Measurements from ENCODE around the gene NANOGP8.
"Not testable (repeated sequence)": the region's sequence is repeated elsewhere in the genome, so short reads cannot be mapped to it uniquely, and the experiment has no call there.

The NANOGP8 gene

GRCh38 chr15:35085176-35085919, at the start of gene NANOGP8:
NANOGP8 (minus strand) TSS chr15:35085295; CDS start chr15:35085110, 185 bp downstream.
- DNase-seq (ENCODE audit: low read depth in 1 of 2, low spot score in 1 of 2); in situ Hi-C loops (cut with HindIII; ENCODE audit: low pct_unique_long_range_greater_than_20kb, low sequenced_read_pairs): not testable (repeated sequence)

GRCh38 chr15:35134299-35134698, 49.2 kb upstream of the NANOGP8 start:
- TF ChIP-seq JUND (IDR thresholded peaks at IDR 0.05; ENCODE audit: low read depth), result no peak
- DNase-seq (ENCODE audit: low read depth in 1 of 2, low spot score in 1 of 2), result no peak
- in situ Hi-C loops (cut with HindIII; ENCODE audit: low pct_unique_long_range_greater_than_20kb, low sequenced_read_pairs), result no loop called here

- in situ Hi-C loops (cut with HindIII; ENCODE audit: low pct_unique_long_range_greater_than_20kb, low sequenced_read_pairs), result no loop called here
- no peak for TF ChIP-seq JUND (IDR thresholded peaks at IDR 0.05; ENCODE audit: low read depth)
- DNase-seq (ENCODE audit: low read depth in 1 of 2, low spot score in 1 of 2), result no peak
Measured at GRCh38 chr15:35130245-35130644, 45.1 kb upstream of the NANOGP8 start.

GRCh38 chr15:35129361-35129760, 44.3 kb upstream of the NANOGP8 start:
- TF ChIP-seq JUND (IDR thresholded peaks at IDR 0.05; ENCODE audit: low read depth), result no peak
- DNase-seq (ENCODE audit: low read depth in 1 of 2, low spot score in 1 of 2), result no peak
- in situ Hi-C loops (cut with HindIII; ENCODE audit: low pct_unique_long_range_greater_than_20kb, low sequenced_read_pairs), result no loop called here

- TF ChIP-seq JUND (IDR thresholded peaks at IDR 0.05; ENCODE audit: low read depth), result no peak
- in situ Hi-C loops (cut with HindIII; ENCODE audit: low pct_unique_long_range_greater_than_20kb, low sequenced_read_pairs), result no loop called here
- no peak for DNase-seq (ENCODE audit: low read depth in 1 of 2, low spot score in 1 of 2)
Measured at GRCh38 chr15:35127717-35128116, 42.6 kb upstream of the NANOGP8 start.

DNA sequence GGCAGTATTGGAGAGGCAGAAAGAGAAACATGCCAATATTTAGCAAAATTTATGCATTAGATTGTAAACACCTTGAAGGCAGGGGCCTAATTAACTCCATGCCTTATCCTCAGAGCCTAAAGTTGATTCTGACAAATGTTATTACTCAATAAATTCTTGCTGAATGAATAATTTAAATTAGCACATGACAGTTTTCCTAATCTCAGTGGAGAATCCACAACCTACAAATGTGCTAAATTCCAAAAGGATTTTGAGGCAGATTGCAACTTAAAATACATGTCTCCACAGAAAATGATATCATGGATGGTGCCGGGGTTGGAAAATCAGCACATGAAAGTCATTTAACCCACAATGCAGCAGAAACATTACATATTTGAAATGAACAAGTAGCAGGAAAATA, 41.1 kb upstream of the NANOGP8 start:
- no peak for DNase-seq (ENCODE audit: low read depth in 1 of 2, low spot score in 1 of 2)
- TF ChIP-seq JUND (IDR thresholded peaks at IDR 0.05; ENCODE audit: low read depth), result no peak
- in situ Hi-C loops (cut with HindIII; ENCODE audit: low pct_unique_long_range_greater_than_20kb, low sequenced_read_pairs), result no loop called here

DNA sequence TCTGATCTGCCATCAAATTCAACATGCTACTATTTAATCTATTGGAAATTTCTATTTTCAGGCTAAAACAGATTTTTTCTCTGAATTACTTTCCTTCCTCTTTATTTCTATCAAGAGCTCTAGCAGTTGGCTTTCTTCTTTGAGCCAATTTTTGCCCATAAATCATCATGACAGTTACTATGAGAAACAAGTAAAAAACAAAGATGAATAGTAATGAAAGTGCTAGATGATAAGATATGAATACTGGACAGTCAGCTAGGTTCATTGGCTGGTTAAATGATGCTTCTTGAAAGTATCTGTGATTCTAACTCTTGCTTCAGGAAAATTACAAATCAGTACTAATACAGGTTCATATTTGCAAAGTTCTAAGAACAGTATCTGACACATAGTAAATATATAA, 38.6 kb upstream of the NANOGP8 start:
- no peak for TF ChIP-seq JUND (IDR thresholded peaks at IDR 0.05; ENCODE audit: low read depth)
- in situ Hi-C loops (cut with HindIII; ENCODE audit: low pct_unique_long_range_greater_than_20kb, low sequenced_read_pairs), result no loop called here
- no peak for DNase-seq (ENCODE audit: low read depth in 1 of 2, low spot score in 1 of 2)

DNA sequence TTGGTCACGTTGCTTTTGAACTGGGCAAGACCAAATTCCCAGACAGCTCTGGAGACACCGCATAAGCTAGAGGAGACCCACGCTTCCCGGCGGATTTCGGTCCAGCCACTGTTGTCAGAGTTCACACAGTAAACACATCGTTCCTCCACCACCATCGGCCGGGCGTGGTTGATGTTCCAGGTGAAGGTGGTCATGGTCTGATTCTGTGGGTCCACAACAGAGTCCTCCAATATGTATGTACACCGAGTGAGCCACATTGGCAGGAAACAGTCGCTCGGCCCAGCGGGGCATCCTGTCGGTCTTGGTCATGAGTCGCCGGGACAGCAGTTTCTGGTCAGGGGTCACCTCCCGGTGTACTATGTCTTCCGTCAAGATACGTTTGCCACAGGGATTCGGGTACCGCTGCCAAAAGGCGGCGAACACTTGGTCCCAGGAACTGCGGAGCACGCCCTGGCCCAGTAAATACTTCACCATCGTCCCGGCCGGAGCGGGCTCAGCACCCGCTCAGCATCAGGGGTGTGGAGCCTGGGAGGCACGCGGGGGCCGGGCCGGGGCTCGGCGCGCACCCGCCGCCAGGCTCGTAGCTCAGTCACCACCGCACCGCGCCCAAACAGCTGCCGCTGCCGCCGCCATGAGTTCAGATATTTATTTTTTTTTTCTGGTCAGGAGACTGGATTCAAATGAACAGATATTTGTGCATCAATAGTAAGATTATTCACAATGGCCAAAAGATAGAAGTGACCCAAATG, 36.7 kb upstream of the NANOGP8 start:
- in situ Hi-C loops (cut with HindIII; ENCODE audit: low pct_unique_long_range_greater_than_20kb, low sequenced_read_pairs), result no loop called here
- no peak for DNase-seq (ENCODE audit: low read depth in 1 of 2, low spot score in 1 of 2)
- no peak for TF ChIP-seq JUND (IDR thresholded peaks at IDR 0.05; ENCODE audit: low read depth)

DNA sequence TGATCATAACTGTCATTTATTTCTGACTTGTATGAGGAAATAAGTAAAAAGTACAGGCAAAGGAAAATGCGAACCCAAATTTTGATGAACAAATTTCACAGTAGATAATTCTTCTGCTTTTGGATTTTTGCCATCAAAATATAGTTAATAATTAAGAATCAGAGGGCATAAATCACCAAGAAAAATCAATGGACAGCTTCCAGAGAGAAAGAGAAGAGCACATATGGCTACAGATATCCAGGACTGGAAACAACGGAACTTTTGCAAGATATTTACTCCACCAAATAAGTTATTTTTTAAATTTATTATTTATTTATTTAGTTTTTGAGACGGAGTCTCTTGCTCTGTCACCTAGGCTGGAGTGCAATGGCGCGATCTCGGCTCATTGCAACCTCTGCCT, 35.1 kb upstream of the NANOGP8 start:
- in situ Hi-C loops (cut with HindIII; ENCODE audit: low pct_unique_long_range_greater_than_20kb, low sequenced_read_pairs), result no loop called here
- TF ChIP-seq JUND (IDR thresholded peaks at IDR 0.05; ENCODE audit: low read depth), result no peak
- no peak for DNase-seq (ENCODE audit: low read depth in 1 of 2, low spot score in 1 of 2)

GRCh38 chr15:35118960-35119359, 33.9 kb upstream of the NANOGP8 start:
- no peak for TF ChIP-seq JUND (IDR thresholded peaks at IDR 0.05; ENCODE audit: low read depth)
- in situ Hi-C loops (cut with HindIII; ENCODE audit: low pct_unique_long_range_greater_than_20kb, low sequenced_read_pairs), result no loop called here
- no peak for DNase-seq (ENCODE audit: low read depth in 1 of 2, low spot score in 1 of 2)

- TF ChIP-seq JUND (IDR thresholded peaks at IDR 0.05; ENCODE audit: low read depth), result no peak
- in situ Hi-C loops (cut with HindIII; ENCODE audit: low pct_unique_long_range_greater_than_20kb, low sequenced_read_pairs), result no loop called here
- no peak for DNase-seq (ENCODE audit: low read depth in 1 of 2, low spot score in 1 of 2)
Measured at GRCh38 chr15:35117543-35118265, 32.6 kb upstream of the NANOGP8 start.

- no peak for TF ChIP-seq JUND (IDR thresholded peaks at IDR 0.05; ENCODE audit: low read depth)
- in situ Hi-C loops (cut with HindIII; ENCODE audit: low pct_unique_long_range_greater_than_20kb, low sequenced_read_pairs), result no loop called here
- DNase-seq (ENCODE audit: low read depth in 1 of 2, low spot score in 1 of 2), result no peak
Measured at GRCh38 chr15:35115155-35115725, 30.1 kb upstream of the NANOGP8 start.

GRCh38 chr15:35112346-35112745, 27.3 kb upstream of the NANOGP8 start:
- no peak for TF ChIP-seq JUND (IDR thresholded peaks at IDR 0.05; ENCODE audit: low read depth)
- DNase-seq (ENCODE audit: low read depth in 1 of 2, low spot score in 1 of 2), result no peak
- in situ Hi-C loops (cut with HindIII; ENCODE audit: low pct_unique_long_range_greater_than_20kb, low sequenced_read_pairs), result no loop called here

All from T47D (cell line).